Spleen (tissue), 7 donors: ENCODE measurements around the gene ATP9A.

ENCODE experiments used
- POLR2A ChIP-seq, 3 donors: fragments of 450-650 bp; IDR thresholded peaks; one replicate each; pipeline ENCODE4 v1.5.1; 2017; ENCODE audit warnings: antibody characterized with exemption in 3 of 3, mild to moderate bottlenecking in 1 of 3
- TF ChIP-seq, protein P1 (sequence below), 11 experiments: fragments of 200-600 bp in 7 of 11; fragments of 450-650 bp in 4 of 11; sonication (generic) in 4 of 11; IDR thresholded peaks in 8 of 11; conservative IDR thresholded peaks in 3 of 11; 1 replicate in 7 of 11; 2 replicates in 4 of 11; pipeline versions ENCODE4 v1.4.0 to v1.8.0; 2016 to 2021; ENCODE audit warnings: antibody characterized with exemption in 11 of 11, inconsistent platforms in 4 of 11, mild to moderate bottlenecking in 1 of 11
- donor health status: DM: no; HTN: no; CAD: no; lungs with moderate emphysema.
- donor health status: DM: no; HTN: no; CAD: no.
- donor health status: DM: no; HTN: no; CAD: no.

DNA sequence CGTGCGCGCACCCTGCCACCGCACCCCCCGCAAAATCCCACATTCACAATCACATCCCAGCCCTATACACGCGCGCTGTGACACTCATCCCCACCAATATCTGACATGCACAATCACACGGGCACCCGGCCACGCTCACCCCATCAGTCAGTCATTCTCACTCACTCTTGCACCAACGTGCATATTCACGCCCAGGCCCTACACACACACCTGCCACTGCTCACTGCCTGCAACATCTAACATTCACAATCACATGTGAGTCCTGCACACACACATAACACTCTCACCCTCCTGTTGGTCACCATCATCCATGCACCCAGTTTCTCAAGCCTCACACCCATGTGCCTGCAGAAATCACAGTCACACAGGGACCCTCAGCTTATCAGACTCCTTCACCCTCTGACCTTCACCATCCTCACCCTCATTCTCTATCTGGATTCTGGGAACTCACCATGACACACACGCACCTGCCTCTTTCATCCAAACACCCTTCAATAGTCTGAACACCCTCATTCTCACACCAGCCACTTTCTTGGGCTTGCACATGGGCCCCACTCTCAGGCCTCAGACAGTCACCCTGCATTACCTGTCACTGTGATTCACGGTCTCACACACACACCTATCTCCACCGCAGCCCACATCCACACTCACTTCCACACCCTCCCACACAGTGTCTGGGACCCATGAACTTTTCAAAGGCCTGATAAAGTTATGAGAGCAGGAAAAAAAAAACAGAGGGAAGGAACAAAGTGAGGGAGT, 748 bp upstream of the ATP9A start:
- TF ChIP-seq POLR2A (IDR thresholded peaks at IDR 0.05) = no peak
- TF ChIP-seq, protein P1, sequence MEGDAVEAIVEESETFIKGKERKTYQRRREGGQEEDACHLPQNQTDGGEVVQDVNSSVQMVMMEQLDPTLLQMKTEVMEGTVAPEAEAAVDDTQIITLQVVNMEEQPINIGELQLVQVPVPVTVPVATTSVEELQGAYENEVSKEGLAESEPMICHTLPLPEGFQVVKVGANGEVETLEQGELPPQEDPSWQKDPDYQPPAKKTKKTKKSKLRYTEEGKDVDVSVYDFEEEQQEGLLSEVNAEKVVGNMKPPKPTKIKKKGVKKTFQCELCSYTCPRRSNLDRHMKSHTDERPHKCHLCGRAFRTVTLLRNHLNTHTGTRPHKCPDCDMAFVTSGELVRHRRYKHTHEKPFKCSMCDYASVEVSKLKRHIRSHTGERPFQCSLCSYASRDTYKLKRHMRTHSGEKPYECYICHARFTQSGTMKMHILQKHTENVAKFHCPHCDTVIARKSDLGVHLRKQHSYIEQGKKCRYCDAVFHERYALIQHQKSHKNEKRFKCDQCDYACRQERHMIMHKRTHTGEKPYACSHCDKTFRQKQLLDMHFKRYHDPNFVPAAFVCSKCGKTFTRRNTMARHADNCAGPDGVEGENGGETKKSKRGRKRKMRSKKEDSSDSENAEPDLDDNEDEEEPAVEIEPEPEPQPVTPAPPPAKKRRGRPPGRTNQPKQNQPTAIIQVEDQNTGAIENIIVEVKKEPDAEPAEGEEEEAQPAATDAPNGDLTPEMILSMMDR (IDR thresholded peaks at IDR 0.05 in 8 of 11, conservative IDR thresholded peaks at IDR 0.05 in 3 of 11) = no peak
